SU-DHL-6 (cell line): ENCODE data around the gene RAP1B.

Source experiments
- H2AFZ ChIP-seq: fragments of 200-600 bp; sonication (generic); 2 replicates; pipeline ENCODE4 v1.6.1; 2014; ENCODE audit warnings: low read depth, mild to moderate bottlenecking, moderate library complexity, mixed read lengths, antibody characterized with exemption, low read length; ENCODE audit not compliant: severe bottlenecking
- H3F3A ChIP-seq: fragments of 200-600 bp; shearing (Covaris generic); 2 replicates; pipeline ENCODE4 v1.6.0; 2016; ENCODE audit warnings: antibody characterized with exemption, mild to moderate bottlenecking; ENCODE audit not compliant: insufficient read depth
- H3K27ac ChIP-seq: fragments of 200-600 bp; sonication (generic); 2 replicates; pipeline ENCODE4 v1.5.1; 2016; ENCODE audit warnings: low read depth, mild to moderate bottlenecking, low read length, moderate library complexity, mixed read lengths
- H3K27me3 ChIP-seq: fragments of 200-600 bp; sonication (generic), shearing (Covaris generic); 2 replicates; pipeline ENCODE4 v1.6.0; 2014; ENCODE audit warnings: mild to moderate bottlenecking, low read length
- H3K36me3 ChIP-seq: fragments of 200-600 bp; sonication (generic); 2 replicates; pipeline ENCODE4 v1.6.1; 2014; ENCODE audit warnings: mild to moderate bottlenecking, low read length, mixed read lengths
- H3K4me2 ChIP-seq: fragments of 300-600, 200-600 bp; shearing (Covaris generic), sonication (generic); 2 replicates; pipeline ENCODE4 v1.6.0; 2014; ENCODE audit warnings: low read length, low read depth, mild to moderate bottlenecking; ENCODE audit not compliant: poor library complexity, severe bottlenecking
- H3K4me3 ChIP-seq: fragments of 200-600 bp; sonication (generic); 2 replicates; pipeline ENCODE4 v1.5.1; 2014; ENCODE audit warnings: antibody characterized with exemption, low read length, mild to moderate bottlenecking, mixed read lengths; ENCODE audit not compliant: insufficient read depth, poor library complexity, severe bottlenecking
- H3K79me2 ChIP-seq: fragments of 200-600 bp; sonication (generic); 2 replicates; pipeline ENCODE4 v1.6.1; 2014; ENCODE audit warnings: mild to moderate bottlenecking, low read length, moderate library complexity; ENCODE audit not compliant: insufficient read depth
- H3K9ac ChIP-seq: fragments of 200-600 bp; sonication (generic); 2 replicates; pipeline ENCODE4 v1.7.0; 2014; ENCODE audit warnings: mild to moderate bottlenecking, low read length
- H3K9me2 ChIP-seq: fragments of 200-600 bp; sonication (generic); replicated peaks from 2 replicates; pipeline ENCODE4 v1.6.1; 2014; ENCODE audit warnings: low read length; ENCODE audit not compliant: insufficient read depth
- H3K9me3 ChIP-seq: fragments of 200-600 bp; sonication (generic); 2 replicates; pipeline ENCODE4 v1.6.1; 2014; ENCODE audit warnings: low read length, mixed read lengths; ENCODE audit not compliant: insufficient read depth
- H4K20me1 ChIP-seq: fragments of 200-600 bp; sonication (generic); 2 replicates; pipeline ENCODE4 v1.6.1; 2014; ENCODE audit warnings: low read depth, mild to moderate bottlenecking, antibody characterized with exemption, low read length, moderate library complexity, mixed read lengths
- CTCF ChIP-seq: fragments of 200-600 bp; sonication (generic); IDR thresholded peaks from one replicate; pipeline ENCODE4 v1.5.1; 2017; ENCODE audit warnings: antibody characterized with exemption, mild to moderate bottlenecking, low read length, moderate library complexity; ENCODE audit not compliant: insufficient read depth, poor library complexity, severe bottlenecking
- EZH2phosphoT487 ChIP-seq: fragments of 200-600 bp; sonication (generic), shearing (Covaris generic); conservative IDR thresholded peaks from 2 replicates; pipeline ENCODE4 v1.6.1; 2018; ENCODE audit warnings: mild to moderate bottlenecking, antibody characterized with exemption, low read length, moderate library complexity, mixed read lengths

Gene RAP1B

GRCh38 chr12:68686595-68687521 lies 76.2 kb downstream of the RAP1B start, which contains the start of gene NUP107:
NUP107 (plus strand) TSS chr12:68686978; CDS start chr12:68687066, 88 bp downstream.
- Histone ChIP-seq H3K4me3 (peak within 1 kb of the TSS; percentile 70), H3K9me3 (no peaks in the 10 kb centered on the region), H3K9ac (peak within 1 kb of the TSS; percentile 85)

GRCh38 chr12:68695454-68695853 lies 84.8 kb downstream of the RAP1B start:
- H3K36me3 ChIP-seq = peaks cover 42% of the 10 kb centered on the region
- H3K9ac ChIP-seq = no peak overlapping the region
- H3K27ac ChIP-seq = no peak overlapping the region
- no peak overlapping the region for H3K4me3 ChIP-seq
- no peak for TF ChIP-seq CTCF
- peaks cover 3% of the 10 kb centered on the region; the same call in 1 of the 2 replicates for H3K79me2 ChIP-seq
- H3K27me3 ChIP-seq = no peaks in the 10 kb centered on the region
- no peak overlapping the region for H3K4me2 ChIP-seq
- no peaks in the 10 kb centered on the region for H4K20me1 ChIP-seq
- H3K9me3 ChIP-seq = no peaks in the 10 kb centered on the region
- 0 out of 2 replicates have a peak, but pooled peaks cover under 1% of the 10 kb centered on the region for H3F3A ChIP-seq
- no peak overlapping the region for H2AFZ ChIP-seq
- no peaks in the 10 kb centered on the region for H3K9me2 ChIP-seq

More at GRCh38 chr12:68686595-68687521, 76.2 kb downstream of the RAP1B start, which contains the start of gene NUP107:
- Histone ChIP-seq H3K9me2 (no peaks in the 10 kb centered on the region), H2AFZ (peak within 1 kb of the TSS; percentile 65), H4K20me1 (0 out of 2 replicates have a peak, but pooled peaks cover 4% of the 10 kb centered on the region), H3K79me2 (peaks cover 50% of the 10 kb centered on the region), H3K4me2 (peak within 1 kb of the TSS; percentile 96), H3K27me3 (no peaks in the 10 kb centered on the region), H3K27ac (0 out of 2 replicates have a peak within 1 kb of the TSS, but pooled peaks have one; percentile 22), H3F3A (no peaks in the 10 kb centered on the region), H3K36me3 (peaks cover 22% of the 10 kb centered on the region; the same call in 1 of the 2 replicates)
- no peak for TF ChIP-seq CTCF
- TF ChIP-seq EZH2phosphoT487 = no peak

- Histone ChIP-seq H3K4me3 (no peak overlapping the region), H3K36me3 (peaks cover 32% of the 10 kb centered on the region), H3K27me3 (no peaks in the 10 kb centered on the region), H3F3A (0 out of 2 replicates have a peak, but pooled peaks cover 3% of the 10 kb centered on the region), H3K9me3 (no peaks in the 10 kb centered on the region), H3K79me2 (no peaks in the 10 kb centered on the region), H3K9me2 (no peaks in the 10 kb centered on the region), H3K4me2 (no peak overlapping the region), H4K20me1 (no peaks in the 10 kb centered on the region), H3K9ac (no peak overlapping the region), H2AFZ (no peak overlapping the region), H3K27ac (no peak overlapping the region)
- TF ChIP-seq EZH2phosphoT487 (no peak), CTCF (no peak)
Observed at GRCh38 chr12:68699486-68699885, 88.8 kb downstream of the RAP1B start.
